ENCODE measurements around the gene MAP3K5.
A peak's percentile ranks its signal among the peaks of the same experiment; 100 is the strongest.

GRCh38 chr6:136526196-136526930 lies 265.9 kb downstream of the MAP3K5 start:
- TF ChIP-seq POLR2A (IDR thresholded peaks at IDR 0.05) (no peak), CTCF (IDR thresholded peaks at IDR 0.05) (peak in 2 of 4 experiments; percentile 20 to 21), EP300 (IDR thresholded peaks at IDR 0.05) (no peak)

All from gastroesophageal sphincter (tissue), 3 donors.